Keratinocyte (primary cell): Measurements from ENCODE around the gene C2CD3. TPM values are rescaled to one million over a fixed set of nuclear protein-coding genes. Genes with fewer than 3 reads are reported as not detected.

ENCODE experiments used
- DNase-seq: peaks from one replicate; pipeline ENCODE4 v3.0.0-alpha.2; 2011; ENCODE audit warnings: low read depth, missing footprints, low spot score
- FAIRE-seq: peaks from 2 replicates; lab custom pipeline; 2011; peaks lifted over from hg19 to GRCh38; lab: Jason Lieb, UNC
- H2AFZ ChIP-seq: 2 replicates; pipeline ENCODE4 v1.6.0; 2012; ENCODE audit warnings: low read length, control low read depth, inconsistent platforms; ENCODE audit not compliant: control insufficient read depth
- H3K27ac ChIP-seq: 2 replicates; pipeline ENCODE4 v1.5.1; 2011; ENCODE audit warnings: low read length; ENCODE audit not compliant: control insufficient read depth, insufficient read depth
- H3K27me3 ChIP-seq: 3 replicates; pipeline ENCODE4 v1.6.0; 2011; ENCODE audit warnings: low read length; ENCODE audit not compliant: control insufficient read depth, insufficient read depth; ENCODE audit errors: extremely low read depth
- H3K36me3 ChIP-seq, 2 experiments: 2 replicates in 1 of 2; 3 replicates in 1 of 2; pipeline ENCODE4 v1.5.1; 2011; ENCODE audit warnings: low read length in 2 of 2, mild to moderate bottlenecking in 1 of 2; ENCODE audit not compliant: control insufficient read depth in 2 of 2, insufficient read depth in 2 of 2; ENCODE audit errors: extremely low read depth in 1 of 2
- H3K4me1 ChIP-seq: 3 replicates; pipeline ENCODE4 v1.5.1; 2011; ENCODE audit warnings: low read length; ENCODE audit not compliant: control insufficient read depth, insufficient read depth; ENCODE audit errors: extremely low read depth
- H3K4me2 ChIP-seq: 3 replicates; pipeline ENCODE4 v1.6.0; 2011; ENCODE audit warnings: low read depth, low read length; ENCODE audit not compliant: control insufficient read depth, insufficient read depth; ENCODE audit errors: extremely low read depth
- H3K4me3 ChIP-seq, 3 experiments: fragments of 200-600 bp in 1 of 3; sonication (generic) in 1 of 3; 2 replicates in 2 of 3; 3 replicates in 1 of 3; pipeline ENCODE4 v1.5.1; 2011 to 2016; ENCODE audit warnings: low read length in 3 of 3, mild to moderate bottlenecking in 3 of 3, control low read depth in 2 of 3, inconsistent platforms in 1 of 3, low read depth in 1 of 3, mixed read lengths in 1 of 3, mixed run types in 1 of 3, moderate library complexity in 1 of 3; ENCODE audit not compliant: control insufficient read depth in 2 of 3, insufficient read depth in 2 of 3; ENCODE audit errors: extremely low read depth in 1 of 3
- H3K79me2 ChIP-seq: 2 replicates; pipeline ENCODE4 v1.6.0; 2012; ENCODE audit warnings: low read length; ENCODE audit not compliant: control insufficient read depth, insufficient read depth
- H3K9ac ChIP-seq: 3 replicates; pipeline ENCODE4 v1.6.0; 2011; ENCODE audit warnings: low read length; ENCODE audit not compliant: control insufficient read depth, insufficient read depth; ENCODE audit errors: extremely low read depth
- H3K9me1 ChIP-seq: 3 replicates; pipeline ENCODE4 v1.6.0; 2011; ENCODE audit warnings: low read length; ENCODE audit not compliant: control insufficient read depth, insufficient read depth; ENCODE audit errors: extremely low read depth
- H3K9me3 ChIP-seq: 2 replicates; pipeline ENCODE4 v1.5.1; 2012; ENCODE audit warnings: low read depth, low read length; ENCODE audit not compliant: control insufficient read depth
- H4K20me1 ChIP-seq: 3 replicates; pipeline ENCODE4 v1.6.0; 2011; ENCODE audit warnings: low read length; ENCODE audit not compliant: control insufficient read depth, insufficient read depth; ENCODE audit errors: extremely low read depth
- EZH2 ChIP-seq: IDR thresholded peaks from one replicate; pipeline ENCODE4 v1.6.1; 2012; ENCODE audit warnings: inconsistent platforms, mild to moderate bottlenecking, low read length, moderate library complexity
- dilution Hi-C: fragments of 300-500 bp; cut with MboI; formaldehyde crosslinking; loops from one replicate; pipeline ENCODE4 v1.7.0; 2020; ENCODE audit warnings: low sequenced_read_pairs; ENCODE audit not compliant: extremely low pct_ligation_motif_present
- polyA plus RNA-seq, 5 experiments: library from polyadenylated mRNA; depleted of rRNA in 3 of 5; stranded (reverse) in 3 of 5; stranded (forward) in 1 of 5; unstranded in 1 of 5; fragments of >200 nt; gene quantifications; 1 replicate in 1 of 5; 2 replicates in 3 of 5; 3 replicates in 1 of 5; pipeline versions ENCODE4 v1.2.1 to v1.2.3, GENCODE V29; 2011 to 2012; ENCODE audit warnings: missing spikeins in 2 of 5, low read depth in 1 of 5, low replicate concordance in 1 of 5
- TF ChIP-seq, protein P1 (sequence below), 3 experiments: IDR thresholded peaks in 1 of 3; conservative IDR thresholded peaks in 1 of 3; optimal IDR thresholded peaks in 1 of 3; 2 replicates in 2 of 3; 3 replicates in 1 of 3; pipeline versions ENCODE3 to v1.5.1; 2011; ENCODE audit warnings: low read length in 3 of 3, mild to moderate bottlenecking in 3 of 3, moderate library complexity in 2 of 3, control low read depth in 1 of 3, inconsistent platforms in 1 of 3; ENCODE audit not compliant: insufficient read depth in 2 of 3; ENCODE audit errors: extremely low read depth in 1 of 3

C2CD3 gene
- polyA plus RNA-seq, 1 donor (not counting 4 experiments of a cell fraction or from before 2014, with no cell fraction given), result 9.8 TPM

- Histone ChIP-seq H3K36me3 (peaks cover 6 to 9% of the 10 kb centered on the region in 2 experiments), H3K9me3 (no peaks in the 10 kb centered on the region), H3K79me2 (no peaks in the 10 kb centered on the region), H3K4me3 (no peak overlapping the region), H3K27ac (no peak overlapping the region), H3K9me1 (no peaks in the 10 kb centered on the region), H3K4me2 (no peak overlapping the region), H3K27me3 (no peaks in the 10 kb centered on the region), H3K4me1 (no peaks in the 10 kb centered on the region), H4K20me1 (no peaks in the 10 kb centered on the region), H2AFZ (no peak overlapping the region), H3K9ac (no peak overlapping the region)
- dilution Hi-C loops, result no loop called here
- FAIRE-seq, result no peak
- DNase-seq, result no peak
- TF ChIP-seq EZH2, result no peak
- TF ChIP-seq, protein P1, sequence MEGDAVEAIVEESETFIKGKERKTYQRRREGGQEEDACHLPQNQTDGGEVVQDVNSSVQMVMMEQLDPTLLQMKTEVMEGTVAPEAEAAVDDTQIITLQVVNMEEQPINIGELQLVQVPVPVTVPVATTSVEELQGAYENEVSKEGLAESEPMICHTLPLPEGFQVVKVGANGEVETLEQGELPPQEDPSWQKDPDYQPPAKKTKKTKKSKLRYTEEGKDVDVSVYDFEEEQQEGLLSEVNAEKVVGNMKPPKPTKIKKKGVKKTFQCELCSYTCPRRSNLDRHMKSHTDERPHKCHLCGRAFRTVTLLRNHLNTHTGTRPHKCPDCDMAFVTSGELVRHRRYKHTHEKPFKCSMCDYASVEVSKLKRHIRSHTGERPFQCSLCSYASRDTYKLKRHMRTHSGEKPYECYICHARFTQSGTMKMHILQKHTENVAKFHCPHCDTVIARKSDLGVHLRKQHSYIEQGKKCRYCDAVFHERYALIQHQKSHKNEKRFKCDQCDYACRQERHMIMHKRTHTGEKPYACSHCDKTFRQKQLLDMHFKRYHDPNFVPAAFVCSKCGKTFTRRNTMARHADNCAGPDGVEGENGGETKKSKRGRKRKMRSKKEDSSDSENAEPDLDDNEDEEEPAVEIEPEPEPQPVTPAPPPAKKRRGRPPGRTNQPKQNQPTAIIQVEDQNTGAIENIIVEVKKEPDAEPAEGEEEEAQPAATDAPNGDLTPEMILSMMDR (optimal IDR thresholded peaks at IDR 0.05 in 1 of 3, IDR thresholded peaks at IDR 0.05 in 1 of 3, conservative IDR thresholded peaks at IDR 0.05 in 1 of 3; ENCODE audit: extremely low read depth in 1 of 3, insufficient read depth in 2 of 3, low read length in 3 of 3), result no peak
Observed at GRCh38 chr11:74097686-74098237, 73.0 kb downstream of the C2CD3 start.

DNA sequence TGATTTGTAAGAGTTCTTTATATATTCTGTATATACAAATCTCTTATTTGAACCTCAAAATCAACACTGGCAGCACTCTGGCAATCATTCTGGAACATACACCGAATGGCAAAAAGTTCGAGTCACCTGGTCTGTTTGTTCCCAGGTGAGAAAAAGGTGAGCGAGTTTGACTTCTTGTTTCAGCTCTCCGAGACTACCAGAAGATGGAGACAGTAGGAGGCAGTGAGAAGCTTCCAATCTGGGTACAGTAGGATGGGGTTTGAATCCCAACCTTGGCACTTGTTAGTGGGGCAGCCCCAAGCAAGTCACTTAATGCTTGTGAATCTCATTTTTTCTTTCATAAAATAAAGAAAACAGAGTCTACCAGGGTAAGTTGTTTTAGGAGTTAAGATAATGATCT lies 76.4 kb downstream of the C2CD3 start:
- H3K4me1 ChIP-seq, result no peaks in the 10 kb centered on the region
- H3K27ac ChIP-seq, result no peak overlapping the region
- peaks cover 11 to 16% of the 10 kb centered on the region in 2 experiments for H3K36me3 ChIP-seq
- no peak for TF ChIP-seq EZH2
- TF ChIP-seq, protein P1 (optimal IDR thresholded peaks at IDR 0.05 in 1 of 3, IDR thresholded peaks at IDR 0.05 in 1 of 3, conservative IDR thresholded peaks at IDR 0.05 in 1 of 3; ENCODE audit: extremely low read depth in 1 of 3, insufficient read depth in 2 of 3, low read length in 3 of 3), result peak in 1 of 3 experiments; percentile 24
- dilution Hi-C loops, result no loop called here
- no peak overlapping the region for H3K4me3 ChIP-seq
- FAIRE-seq (no peak), DNase-seq (no peak)
- H3K27me3 ChIP-seq, result no peaks in the 10 kb centered on the region
- H3K9me3 ChIP-seq, result no peaks in the 10 kb centered on the region
- H3K9me1 ChIP-seq, result no peaks in the 10 kb centered on the region
- no peak overlapping the region for H3K4me2 ChIP-seq
- H3K79me2 ChIP-seq, result no peaks in the 10 kb centered on the region
- no peak overlapping the region for H2AFZ ChIP-seq
- H3K9ac ChIP-seq, result no peak overlapping the region
- H4K20me1 ChIP-seq, result no peaks in the 10 kb centered on the region
